GM21390 (cell line): ENCODE data around the gene ABCG1.
"Not testable (repeated sequence)": the region's sequence is repeated elsewhere in the genome, so short reads cannot be mapped to it uniquely, and the experiment has no call there.

Experiments used
- ATAC-seq: cut with Tn5 transposase; IDR thresholded peaks from one replicate; pipeline ENCODE4 v1.9.1; 2021; ENCODE audit not compliant: unreplicated experiment

Gene ABCG1

DNA sequence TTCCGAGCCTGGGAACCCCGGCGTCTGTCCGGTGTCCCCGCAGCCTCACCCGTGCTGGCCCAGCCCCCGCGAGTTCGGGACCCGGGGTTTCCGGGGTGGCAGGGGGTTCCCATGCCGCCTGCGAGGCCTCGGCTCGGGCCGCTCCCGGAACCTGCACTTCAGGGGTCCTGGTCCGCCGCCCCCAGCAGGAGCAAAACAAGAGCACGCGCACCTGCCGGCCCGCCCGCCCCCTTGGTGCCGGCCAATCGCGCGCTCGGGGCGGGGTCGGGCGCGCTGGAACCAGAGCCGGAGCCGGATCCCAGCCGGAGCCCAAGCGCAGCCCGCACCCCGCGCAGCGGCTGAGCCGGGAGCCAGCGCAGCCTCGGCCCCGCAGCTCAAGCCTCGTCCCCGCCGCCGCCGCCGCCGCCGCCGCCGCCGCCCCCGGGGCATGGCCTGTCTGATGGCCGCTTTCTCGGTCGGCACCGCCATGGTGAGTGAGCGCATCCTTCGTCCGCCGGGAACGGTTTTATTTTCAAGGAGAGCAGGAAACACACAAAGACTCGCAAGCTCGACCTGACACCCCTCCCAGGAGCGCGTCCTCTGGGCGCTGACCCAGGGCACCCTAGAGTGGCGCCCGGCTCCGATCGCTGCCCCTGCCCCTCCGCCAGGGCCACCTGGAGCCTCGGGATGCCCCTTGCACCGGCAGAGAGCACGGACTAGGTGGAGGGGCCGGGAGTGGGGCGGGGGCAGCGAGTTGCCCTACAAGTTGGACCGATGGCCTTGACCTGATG is at the start of gene ABCG1:
TSS of gene ABCG1 (plus strand) at position 305 of the 770 bp plus-strand sequence. CDS start at position 428, 123 bp downstream.
- ATAC-seq: no peak

DNA sequence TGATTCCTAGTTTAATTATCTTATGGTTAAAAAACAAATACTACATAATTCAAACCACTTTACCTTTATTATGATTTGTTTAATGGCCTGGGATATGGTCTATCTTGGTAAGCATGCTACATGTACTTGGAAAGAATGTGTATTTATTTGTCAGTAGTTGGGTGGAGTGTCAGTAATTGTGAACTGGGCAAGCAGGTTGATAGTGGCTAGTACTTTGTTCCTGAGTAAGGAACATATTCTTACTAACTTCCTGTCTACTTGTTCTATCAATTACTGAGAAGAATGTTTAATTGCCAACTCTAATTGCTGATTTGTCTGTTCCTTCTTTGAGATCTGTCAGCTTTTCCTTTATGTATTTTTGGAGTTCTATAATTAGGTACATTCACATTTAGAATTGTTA is 49.2 kb upstream of the ABCG1 start:
- no peak for ATAC-seq

DNA sequence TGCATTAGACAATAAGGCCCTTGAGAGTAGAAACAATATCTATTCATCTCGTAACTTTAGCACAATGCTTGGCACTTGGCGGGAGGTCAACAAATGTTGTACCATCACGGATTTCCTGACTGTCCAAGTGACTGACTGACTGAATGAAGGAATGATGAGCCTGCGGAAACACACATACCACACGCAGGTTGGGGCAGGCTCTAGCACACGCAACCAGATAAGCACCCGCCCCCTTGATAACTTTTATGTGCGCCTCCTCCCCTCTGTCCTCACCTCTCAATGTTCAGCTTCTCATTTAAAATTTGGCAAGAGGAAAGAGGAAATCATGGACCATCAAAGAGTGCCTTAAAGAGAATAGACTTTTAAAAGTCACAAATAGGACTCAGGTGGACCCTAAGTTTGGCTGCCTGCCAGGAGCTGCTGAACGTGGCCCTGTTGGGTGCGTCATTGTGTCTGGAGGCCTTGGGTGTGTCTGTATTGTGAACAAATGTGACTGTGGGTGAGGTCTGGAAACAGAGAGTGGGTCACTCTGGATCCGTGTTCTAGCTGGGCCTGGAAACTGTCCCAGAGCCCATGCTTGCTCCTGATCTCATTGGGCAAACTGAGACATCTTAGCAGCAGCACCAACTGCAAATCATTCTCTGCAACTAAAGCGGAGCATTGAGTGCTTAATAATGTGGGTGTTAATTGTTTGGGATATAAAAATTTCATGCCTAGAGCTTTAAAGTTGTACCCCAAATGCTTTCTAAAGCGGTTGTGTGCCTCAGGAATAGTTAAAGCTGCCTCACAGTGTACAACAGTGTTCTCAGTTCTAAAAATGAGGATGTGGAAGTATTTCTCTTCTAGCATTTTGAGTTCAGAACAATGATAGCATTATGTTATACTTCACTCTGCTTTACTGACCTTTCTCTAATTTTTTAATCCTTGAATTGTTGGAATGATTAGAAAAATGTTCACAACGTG is 47.6 kb upstream of the ABCG1 start:
- no peak for ATAC-seq

DNA sequence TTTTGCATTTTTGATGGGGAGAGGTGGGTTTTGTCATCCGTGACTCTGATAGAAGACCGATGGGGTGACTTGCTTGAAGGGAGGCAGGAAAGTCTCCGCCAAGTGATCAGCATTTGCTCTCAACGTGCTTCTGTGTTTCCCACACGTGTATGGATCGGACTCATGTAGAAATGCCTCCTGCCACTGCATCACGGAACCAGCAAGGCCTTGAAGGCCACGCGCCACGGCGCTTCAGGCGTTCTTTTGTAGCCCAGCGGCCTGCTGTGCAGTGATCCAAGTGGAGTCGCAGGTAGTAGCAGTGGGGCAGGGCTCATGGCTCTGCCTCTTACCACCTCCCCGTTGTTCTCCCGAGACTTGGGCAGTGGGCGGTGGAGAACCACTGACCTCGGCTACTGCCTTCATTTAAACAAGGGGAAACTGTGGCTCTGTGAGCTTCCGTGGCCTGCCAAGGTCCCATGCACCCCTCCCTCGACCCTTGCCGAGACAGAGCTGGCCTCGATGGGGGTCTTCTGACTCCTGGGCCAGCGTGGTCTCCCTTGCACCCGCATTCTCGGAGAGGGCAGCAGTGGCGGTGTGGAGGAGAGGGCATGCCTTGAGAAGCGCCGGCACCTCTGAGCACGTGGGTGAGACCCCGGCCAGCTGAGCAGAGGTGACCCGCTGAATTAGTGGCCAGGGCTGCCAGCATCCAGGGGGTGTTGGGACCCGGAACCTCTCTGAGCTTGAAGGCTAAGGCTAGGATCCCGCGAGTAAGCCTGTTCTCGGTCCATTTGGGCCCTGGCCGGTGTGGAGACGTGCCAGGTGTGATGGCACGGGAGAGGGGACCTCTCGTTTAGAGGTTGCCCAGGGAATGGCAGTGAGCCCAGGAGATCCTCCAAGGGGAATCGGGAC is 46.1 kb upstream of the ABCG1 start:
- ATAC-seq: no peak

DNA sequence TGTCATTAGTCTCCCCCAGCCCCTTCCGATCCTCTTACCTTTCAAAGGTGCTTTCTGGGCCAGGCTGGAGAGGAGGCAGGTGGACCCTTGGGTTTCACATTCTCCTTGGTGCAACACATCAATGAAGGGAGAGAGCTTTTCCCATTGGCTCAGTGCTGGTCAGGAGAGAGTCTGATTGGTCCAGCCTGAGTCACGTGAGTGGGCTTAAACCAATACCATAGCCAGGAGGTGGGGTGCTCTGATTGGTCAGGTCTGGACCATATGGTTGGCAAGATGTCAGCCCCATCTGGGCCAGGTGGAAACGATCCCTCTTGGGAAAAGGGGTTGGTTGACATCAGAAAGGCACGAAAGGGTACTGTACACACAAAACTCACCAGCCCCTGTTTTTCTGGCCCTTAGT is 44.8 kb upstream of the ABCG1 start:
- no peak for ATAC-seq

DNA sequence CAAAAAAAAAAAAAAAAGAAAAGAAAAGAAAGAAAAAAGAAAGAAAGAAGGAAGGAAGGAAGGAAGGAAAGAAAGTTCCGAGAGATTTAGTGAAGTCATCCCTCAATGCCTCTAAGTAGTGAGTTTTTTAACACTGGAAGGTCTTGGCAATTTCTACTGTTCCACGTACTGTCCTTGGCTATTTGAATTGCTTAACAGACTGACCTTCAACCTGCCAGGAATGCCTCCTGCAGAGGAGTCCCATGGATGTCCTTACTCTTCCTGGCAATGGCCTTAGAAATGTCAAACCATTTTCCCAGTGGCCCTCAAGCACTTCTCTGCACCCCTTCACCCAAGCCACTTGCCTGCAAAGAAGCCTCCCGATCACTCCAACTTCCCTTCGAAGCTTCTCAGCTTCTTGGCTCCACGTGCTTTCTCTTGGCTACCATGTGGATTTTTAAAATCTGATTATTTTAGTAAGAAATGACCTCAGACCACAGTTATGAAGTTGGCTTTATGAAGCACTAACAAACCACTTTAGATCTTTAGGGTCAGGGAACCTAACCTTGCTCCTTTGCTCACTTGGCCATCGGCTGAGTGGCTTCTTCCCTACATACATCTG is 43.7 kb upstream of the ABCG1 start:
- no peak for ATAC-seq

DNA sequence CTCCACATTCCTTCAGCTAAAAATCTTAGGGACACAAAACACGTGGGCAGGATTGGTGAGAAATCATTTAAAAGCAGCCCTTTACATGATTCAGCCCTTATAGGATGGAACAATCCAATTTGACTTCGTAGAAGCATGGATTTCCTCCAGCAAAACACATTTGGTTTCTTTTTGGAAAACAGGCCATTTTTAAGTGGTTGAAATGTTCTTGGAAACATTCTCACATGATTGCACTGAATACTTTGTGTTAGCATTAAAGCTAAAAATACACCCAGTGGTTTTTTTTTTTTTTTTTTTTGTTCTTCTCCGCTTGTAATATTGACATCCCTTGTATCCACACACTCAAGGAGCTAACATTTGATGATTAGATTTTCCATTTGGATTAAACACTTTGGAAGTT is 42.1 kb upstream of the ABCG1 start:
- ATAC-seq: no peak

DNA sequence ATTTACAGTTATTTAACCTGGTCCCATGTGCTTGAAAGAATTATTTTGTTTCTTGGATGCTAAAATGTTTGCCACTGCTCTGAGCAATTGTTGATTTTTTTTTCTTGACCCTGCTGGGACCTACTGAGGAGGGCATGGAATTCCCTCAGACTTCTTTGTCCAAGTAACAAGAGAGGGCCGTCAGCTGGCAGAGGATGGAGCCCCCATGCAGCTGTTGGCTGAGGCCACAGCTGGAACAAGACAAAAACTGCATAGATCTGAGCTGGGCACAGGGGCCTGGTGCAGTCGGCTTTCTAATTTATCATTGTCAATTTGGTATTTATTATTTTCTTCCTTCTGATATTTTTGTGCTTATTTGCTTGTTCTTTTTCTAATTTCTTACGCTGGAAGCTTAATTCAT is 39.6 kb upstream of the ABCG1 start:
- no peak for ATAC-seq

DNA sequence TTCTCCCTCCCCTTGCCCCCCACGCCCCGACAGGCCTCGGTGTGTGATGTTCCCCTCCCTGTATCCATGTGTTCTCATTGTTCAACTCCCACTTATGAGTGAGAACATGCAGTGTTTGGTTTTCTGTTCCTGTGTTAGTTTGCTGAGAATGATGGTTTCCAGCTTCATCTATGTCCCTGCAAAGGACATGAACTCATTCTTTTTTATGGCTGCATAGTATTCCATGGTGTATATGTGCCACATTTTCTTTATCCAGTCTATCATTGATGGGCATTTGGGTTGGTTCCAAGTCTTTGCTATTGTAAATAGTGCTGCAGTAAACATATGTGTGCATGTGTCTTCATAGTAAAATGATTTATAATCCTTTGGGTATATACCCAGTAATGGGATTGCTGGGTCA is 38.9 kb upstream of the ABCG1 start:
- ATAC-seq: not testable (repeated sequence)

DNA sequence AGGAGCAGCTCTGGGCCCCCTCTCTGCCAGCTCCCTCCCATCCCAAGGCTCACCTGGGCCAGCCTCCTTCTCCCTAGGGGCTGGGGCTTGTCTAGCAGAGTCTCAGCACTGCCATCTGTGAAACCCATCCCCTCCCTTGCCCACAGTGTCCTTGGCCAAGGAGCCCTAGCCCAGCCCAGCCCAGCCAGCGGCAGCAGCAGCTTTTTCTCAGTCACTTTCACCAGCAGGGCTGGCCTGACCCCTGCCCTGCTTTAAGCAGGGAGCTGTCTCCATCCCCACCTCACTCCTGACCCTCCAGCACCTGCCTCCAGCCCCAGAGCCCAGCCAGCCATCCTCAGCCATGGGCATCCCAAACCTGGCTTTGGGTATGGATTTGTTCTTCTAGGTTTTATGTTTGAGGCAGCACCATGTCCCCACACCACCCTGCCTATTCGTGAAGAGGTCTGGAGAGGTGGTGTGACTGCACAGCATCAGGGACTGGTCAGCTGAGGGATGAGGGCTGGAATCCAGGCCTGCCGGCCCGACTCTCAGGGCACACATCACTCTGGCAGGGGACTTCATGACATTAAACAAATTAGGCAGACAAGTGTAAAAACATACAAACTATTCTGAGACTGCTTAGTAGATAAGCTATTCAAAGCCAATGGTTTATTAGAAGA is 36.1 kb upstream of the ABCG1 start:
- no peak for ATAC-seq

DNA sequence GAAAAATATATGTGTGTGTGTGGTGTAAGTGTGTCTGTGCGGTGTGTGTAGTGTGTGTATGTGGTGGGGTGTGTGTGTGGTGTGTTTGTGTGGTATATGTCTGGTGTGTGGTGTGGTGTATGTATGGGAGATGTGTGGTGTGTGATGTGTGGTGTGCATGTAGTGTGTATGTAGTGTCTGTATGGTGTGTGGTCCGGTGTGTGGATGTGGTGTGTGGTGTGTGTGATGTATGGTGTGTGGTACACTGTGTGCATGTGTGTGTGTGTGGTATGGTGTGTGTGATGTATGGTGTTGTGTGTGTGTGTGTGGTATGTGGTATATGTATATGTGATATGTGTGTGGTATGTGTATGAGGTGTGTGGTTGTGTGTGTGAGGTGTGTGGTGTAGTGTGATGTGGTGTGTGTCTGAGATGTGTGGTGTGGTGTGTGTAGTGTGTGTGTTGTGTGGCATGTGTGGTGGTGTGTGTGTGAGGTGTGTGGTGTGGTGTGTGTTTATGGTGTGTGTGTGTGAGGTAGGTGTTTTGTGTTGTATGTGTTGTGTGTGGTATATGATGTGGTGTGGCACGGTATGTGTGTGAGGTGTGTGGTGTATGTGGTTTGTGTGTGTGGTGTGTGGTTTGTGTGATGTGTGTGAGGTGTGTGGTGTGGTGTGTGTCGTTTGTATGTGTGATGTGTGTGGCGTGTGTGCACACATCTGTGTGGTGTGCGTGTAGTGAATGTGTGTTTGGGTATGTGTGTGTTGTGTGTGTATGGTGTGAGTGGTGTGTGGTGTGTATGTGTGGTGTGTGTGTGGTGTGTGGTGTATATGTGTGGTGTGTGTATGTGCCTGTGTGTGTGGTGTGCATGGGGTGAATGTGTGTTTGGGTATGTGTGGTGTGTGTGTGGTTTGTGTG is 35.3 kb upstream of the ABCG1 start:
- no peak for ATAC-seq

DNA sequence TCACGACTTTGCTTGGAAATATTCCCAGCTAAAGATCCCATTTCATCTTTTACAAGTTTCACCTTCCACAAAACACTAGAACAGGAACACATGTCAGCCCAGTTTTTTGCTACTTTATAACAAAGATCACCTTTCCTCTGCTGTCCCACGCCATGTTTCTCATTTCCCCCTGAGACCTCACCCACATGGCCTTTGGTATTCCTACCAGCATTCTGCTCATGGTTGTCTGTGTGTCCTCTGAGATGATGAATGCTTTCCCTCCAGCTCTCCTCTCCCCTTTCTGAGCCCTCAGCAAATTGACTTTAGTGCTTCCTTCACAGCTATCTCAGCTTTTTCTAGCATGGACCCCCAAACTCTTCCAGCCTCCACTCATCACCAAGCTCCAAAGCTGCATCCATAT is 32.3 kb upstream of the ABCG1 start:
- ATAC-seq: no peak

DNA sequence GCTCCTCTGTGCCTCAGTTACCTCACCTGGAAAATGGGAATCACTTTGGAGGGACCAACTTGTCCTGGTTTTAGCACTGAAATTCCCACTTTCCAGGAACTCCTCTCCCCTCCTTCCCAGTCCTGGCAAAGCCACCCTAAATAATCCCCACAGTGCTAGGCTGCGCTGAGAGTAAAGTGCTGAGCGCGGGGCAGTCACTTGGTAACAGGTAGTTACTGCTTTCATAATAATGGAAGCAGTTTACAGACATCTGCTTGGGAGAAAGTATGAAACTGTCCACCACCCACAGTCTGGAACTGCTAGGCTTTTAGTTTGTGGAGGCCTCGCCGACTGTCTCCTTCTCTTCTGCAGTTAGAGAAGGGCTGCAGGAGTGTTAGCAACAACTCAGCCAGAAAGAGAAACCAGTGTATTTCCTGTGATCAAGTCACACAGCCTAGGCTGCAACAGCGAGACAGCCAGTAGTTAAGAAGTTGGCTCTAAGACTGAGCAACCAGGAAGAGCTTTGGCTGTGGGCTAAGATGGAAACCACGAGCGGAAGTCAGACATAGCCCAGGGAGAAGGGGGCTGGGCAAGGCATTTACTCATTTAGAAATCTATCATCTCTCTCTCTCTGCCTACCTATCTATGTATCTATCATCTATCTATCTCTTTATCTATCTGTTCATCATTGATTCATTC is 30.8 kb upstream of the ABCG1 start:
- ATAC-seq: peak; percentile 93

DNA sequence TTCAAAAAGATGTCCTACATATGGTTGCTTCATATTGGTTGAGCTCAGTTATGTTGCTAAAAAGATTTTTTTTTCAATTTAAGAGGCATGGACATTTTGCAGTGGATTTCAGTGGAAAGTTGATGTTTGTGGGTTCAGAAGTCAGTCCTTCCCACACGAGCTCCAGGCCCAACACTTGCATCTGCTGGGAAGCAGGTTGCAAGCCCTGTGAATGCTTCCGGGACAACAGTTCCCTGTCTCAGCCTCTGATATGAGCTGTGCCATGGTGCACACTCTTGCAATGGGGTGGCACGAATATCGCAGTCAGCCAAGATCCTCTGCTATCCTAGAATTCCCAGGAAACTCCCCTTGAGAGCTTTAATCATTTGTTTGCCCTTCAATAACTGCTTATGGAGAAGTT is 30.3 kb upstream of the ABCG1 start:
- ATAC-seq: no peak

DNA sequence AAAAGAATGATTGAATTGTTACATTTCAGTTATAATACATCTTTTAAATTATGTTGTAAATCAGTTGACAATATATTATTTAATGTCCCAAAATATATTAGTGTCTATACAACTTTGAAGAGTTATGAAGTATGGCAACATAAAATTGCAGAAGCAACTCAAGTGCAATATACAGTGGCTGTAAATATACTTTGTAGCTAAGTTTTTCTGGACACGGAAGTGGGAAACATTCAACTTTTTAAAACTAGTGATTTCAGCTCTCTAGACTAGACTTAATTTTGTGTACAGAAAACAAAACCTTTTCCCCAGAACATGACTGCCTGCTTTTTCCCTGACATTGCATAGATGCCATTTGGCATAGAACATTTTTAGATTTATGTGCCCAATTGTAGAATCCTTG is 29.5 kb upstream of the ABCG1 start:
- no peak for ATAC-seq

DNA sequence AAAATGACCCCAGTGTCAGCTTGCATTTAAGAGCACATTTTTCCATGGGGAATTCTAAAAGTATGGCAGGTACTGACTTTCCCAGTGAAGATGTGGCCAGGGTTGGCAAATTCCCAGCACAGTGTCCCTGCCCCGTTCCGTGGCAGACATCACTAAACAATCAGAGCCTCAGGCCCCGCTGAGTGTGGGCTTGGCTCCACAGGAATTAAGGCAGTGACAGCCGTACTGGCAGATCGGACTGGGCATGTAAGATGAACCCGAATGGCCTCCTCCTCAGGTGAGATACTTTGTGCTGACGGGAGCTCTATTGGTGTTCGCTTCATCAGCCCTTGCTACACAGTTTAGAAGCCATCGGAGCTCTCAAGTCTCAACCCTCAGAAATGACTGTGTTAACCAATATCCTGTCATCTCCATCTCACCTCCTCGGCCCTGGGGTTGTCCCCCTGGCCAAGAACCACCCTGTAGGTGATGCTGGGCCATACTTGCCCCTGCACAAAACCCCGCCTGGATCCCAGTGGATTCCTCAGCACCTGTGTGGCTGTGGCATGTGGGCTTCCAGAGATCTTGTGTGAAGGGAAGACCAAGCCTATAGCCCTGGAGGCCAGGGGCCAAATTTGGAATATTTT is 29.0 kb upstream of the ABCG1 start:
- ATAC-seq: no peak

DNA sequence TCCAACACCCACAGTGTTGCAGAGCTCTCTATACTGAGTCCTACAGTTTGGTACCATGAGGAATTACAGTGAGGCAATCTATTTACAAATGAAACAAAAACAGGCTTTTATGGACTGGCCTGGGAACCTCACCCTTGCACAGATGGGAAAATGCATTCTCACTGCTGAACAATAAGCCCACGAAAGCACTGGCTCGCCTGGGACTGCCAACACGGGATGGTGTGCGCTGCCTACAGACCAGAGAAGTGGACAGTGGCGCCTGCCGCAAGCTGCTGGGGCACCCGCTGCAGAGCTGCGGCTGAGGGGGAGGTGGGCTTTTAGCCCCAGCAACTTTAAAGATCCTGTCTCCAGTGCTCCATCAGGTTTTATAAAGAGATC is 28.5 kb upstream of the ABCG1 start:
- no peak for ATAC-seq

DNA sequence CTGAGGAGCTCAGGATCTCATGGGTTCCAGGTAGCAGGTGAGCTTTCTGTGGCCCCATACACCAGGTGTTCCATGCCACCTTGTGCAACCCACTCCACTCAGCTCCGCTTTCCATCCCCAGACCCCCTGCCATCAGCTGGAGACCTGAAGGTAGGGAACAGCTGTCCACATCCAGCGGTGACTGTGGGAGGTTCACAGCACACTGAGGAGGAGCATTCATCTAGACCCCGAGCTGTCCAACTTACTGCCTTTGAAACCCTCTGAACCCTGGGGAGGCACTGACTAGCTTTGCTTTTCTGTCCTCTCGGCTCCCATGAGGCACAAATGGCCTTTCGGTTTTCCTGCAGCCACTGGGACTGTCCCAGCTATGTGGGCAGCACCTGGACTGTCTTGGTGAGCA is 27.9 kb upstream of the ABCG1 start:
- ATAC-seq: no peak
